SK-N-SH (cell line): Measurements from ENCODE around the gene TGDS. TPM values are rescaled to one million over a fixed set of nuclear protein-coding genes. Genes with fewer than 3 reads are reported as not detected.
"Not testable (repeated sequence)": the region's sequence is repeated elsewhere in the genome, so short reads cannot be mapped to it uniquely, and the experiment has no call there.

Experiments used
- CTCF ChIA-PET: fragments of 300-600, 350-600 bp; formaldehyde crosslinking; extraction: SDS; loops from one replicate; lab custom pipeline; 2021; lab: Yijun Ruan, JAX
- POLR2A ChIA-PET: fragments of 350-600 bp; sonication (Branson Sonifier 250); formaldehyde crosslinking; extraction: SDS; loops from one replicate; lab custom pipeline; 2020; ENCODE audit warnings: antibody characterized with exemption, inconsistent platforms; lab: Yijun Ruan, JAX
- DNase-seq: peaks from one replicate; pipeline ENCODE4 v3.0.0; 2012
- H2AFZ ChIP-seq: fragments of 200-600 bp; sonication (generic); 2 replicates; pipeline ENCODE4 v1.8.1; 2016; ENCODE audit warnings: antibody characterized with exemption, mild to moderate bottlenecking, low read depth
- H3F3A ChIP-seq: fragments of 200-600 bp; sonication (generic); replicated peaks from 2 replicates; pipeline ENCODE3; 2016; ENCODE audit warnings: antibody characterized with exemption, mild to moderate bottlenecking; ENCODE audit not compliant: insufficient read depth
- H3K27ac ChIP-seq, 2 experiments: fragments of 200-500 bp in 1 of 2; fragments of 200-600 bp in 1 of 2; sonication (Bioruptor generic) in 1 of 2; sonication (generic), shearing (Covaris generic) in 1 of 2; 2 replicates each; pipeline versions ENCODE4 v1.5.1 to v1.6.1; 2014 to 2016; ENCODE audit warnings: low read depth in 2 of 2, inconsistent platforms in 1 of 2, low read length in 1 of 2, mild to moderate bottlenecking in 1 of 2, mixed read lengths in 1 of 2
- H3K27me3 ChIP-seq: fragments of 200-600 bp; sonication (generic), shearing (Covaris generic); 2 replicates; pipeline ENCODE4 v1.6.1; 2016; ENCODE audit warnings: mixed run types; ENCODE audit not compliant: insufficient read depth
- H3K36me3 ChIP-seq, 2 experiments: fragments of 200-500 bp in 1 of 2; fragments of 200-600 bp in 1 of 2; sonication (Bioruptor generic) in 1 of 2; sonication (generic) in 1 of 2; replicated peaks in 1 of 2; 2 replicates each; pipeline versions ENCODE3 to v1.5.1; 2014 to 2016; ENCODE audit warnings: low read length in 1 of 2, mild to moderate bottlenecking in 1 of 2; ENCODE audit not compliant: insufficient read depth in 2 of 2, control insufficient read depth in 1 of 2
- H3K4me1 ChIP-seq, 2 experiments: fragments of 200-500 bp in 1 of 2; fragments of 200-600 bp in 1 of 2; sonication (Bioruptor generic) in 1 of 2; sonication (generic), shearing (Covaris generic) in 1 of 2; 2 replicates each; pipeline versions ENCODE4 v1.5.1 to v1.6.1; 2014 to 2016; ENCODE audit warnings: low read depth in 1 of 2, low read length in 1 of 2, mixed run types in 1 of 2; ENCODE audit not compliant: insufficient read depth in 2 of 2, control insufficient read depth in 1 of 2
- H3K4me2 ChIP-seq: fragments of 200-600 bp; sonication (generic), shearing (Covaris generic); 2 replicates; pipeline ENCODE4 v1.6.1; 2017; ENCODE audit warnings: mixed run types
- H3K4me3 ChIP-seq, 2 experiments: fragments of 200-500 bp in 1 of 2; fragments of 200-600 bp in 1 of 2; sonication (Bioruptor generic) in 1 of 2; sonication (generic), shearing (Covaris generic) in 1 of 2; 2 replicates each; pipeline versions ENCODE4 v1.5.1 to v1.8.1; 2014 to 2016; ENCODE audit warnings: low read depth in 2 of 2, inconsistent platforms in 1 of 2, low read length in 1 of 2, mild to moderate bottlenecking in 1 of 2, mixed read lengths in 1 of 2, moderate library complexity in 1 of 2
- H3K79me2 ChIP-seq: fragments of 200-600 bp; sonication (generic); 2 replicates; pipeline ENCODE4 v1.8.1; 2017; ENCODE audit warnings: mild to moderate bottlenecking; ENCODE audit not compliant: insufficient read depth
- H3K9ac ChIP-seq: fragments of 200-600 bp; sonication (generic); 2 replicates; pipeline ENCODE4 v1.6.1; 2017; ENCODE audit warnings: mixed run types
- H3K9me2 ChIP-seq: fragments of 200-600 bp; sonication (generic); 2 replicates; pipeline ENCODE4 v1.6.1; 2017; ENCODE audit warnings: mixed run types
- H3K9me3 ChIP-seq: fragments of 200-600 bp; sonication (generic); 2 replicates; pipeline ENCODE4 v1.6.1; 2017; ENCODE audit warnings: mixed run types, mild to moderate bottlenecking, moderate library complexity
- H4K20me1 ChIP-seq: fragments of 200-600 bp; sonication (generic); 2 replicates; pipeline ENCODE4 v1.6.1; 2017; ENCODE audit warnings: mild to moderate bottlenecking, mixed run types; ENCODE audit not compliant: insufficient read depth
- EP300 ChIP-seq, 2 experiments: IDR thresholded peaks; 2 replicates each; pipeline versions ENCODE4 v1.4.0 to v1.6.1; 2012; ENCODE audit warnings: borderline replicate concordance in 1 of 2, low read depth in 1 of 2, low read length in 1 of 2
- FOXJ3 ChIP-seq: sonication (generic); formaldehyde crosslinking; IDR thresholded peaks from 2 replicates; pipeline ENCODE4 v1.5.1; 2020; ENCODE audit warnings: mild to moderate bottlenecking, missing genetic modification reagents
- GABPA ChIP-seq: IDR thresholded peaks from 2 replicates; pipeline ENCODE4 v1.4.0; 2012; ENCODE audit warnings: low read depth, mild to moderate bottlenecking
- MXI1 ChIP-seq: IDR thresholded peaks from 2 replicates; pipeline ENCODE4 v1.6.1; 2012; ENCODE audit warnings: mild to moderate bottlenecking, low read depth, low read length, improper control_type of control experiment
- NFIC ChIP-seq: IDR thresholded peaks from 2 replicates; pipeline ENCODE4 v1.4.0; 2012; ENCODE audit warnings: borderline replicate concordance
- NRF1 ChIP-seq: IDR thresholded peaks from 2 replicates; pipeline ENCODE4 v1.6.1; 2012; ENCODE audit warnings: low read depth, mild to moderate bottlenecking, low read length
- POLR2AphosphoS5 ChIP-seq: IDR thresholded peaks from 2 replicates; pipeline ENCODE4 v1.6.1; 2012; ENCODE audit warnings: low read depth, low read length
- SIN3A ChIP-seq: IDR thresholded peaks from 2 replicates; pipeline ENCODE4 v1.6.1; 2012; ENCODE audit warnings: low read depth, mild to moderate bottlenecking, low read length, moderate library complexity, borderline replicate concordance
- SMC3 ChIP-seq: IDR thresholded peaks from 2 replicates; pipeline ENCODE4 v1.6.1; 2012; ENCODE audit warnings: low read depth, low read length, improper control_type of control experiment
- USF1 ChIP-seq: IDR thresholded peaks from 2 replicates; pipeline ENCODE4 v1.4.0; 2012; ENCODE audit warnings: low read depth, borderline replicate concordance
- ZBTB33 ChIP-seq: IDR thresholded peaks from 2 replicates; pipeline ENCODE4 v1.4.0; 2012; ENCODE audit warnings: low read depth, borderline replicate concordance
- WGBS: methylation state at CpG from one replicate; pipeline ENCODE4 v1.1.6; 2017; ENCODE audit warnings: low lambda C conversion rate; 5-methylcytosine and 5-hydroxymethylcytosine counted together
- polyA plus RNA-seq, 3 experiments: library from polyadenylated mRNA; depleted of rRNA; stranded (reverse); fragments of >200 nt; gene quantifications; 2 replicates each; pipeline ENCODE4 v1.2.3, GENCODE V29; 2012
- TF ChIP-seq, protein P1 (sequence below): fragments of 150-350 bp; IDR thresholded peaks from 2 replicates; pipeline ENCODE4 v1.6.1; 2017; ENCODE audit warnings: antibody characterized with exemption, low read length, low read depth, borderline replicate concordance
- TF ChIP-seq, protein P2 (sequence below): IDR thresholded peaks from 2 replicates; pipeline ENCODE4; 2012
- TF ChIP-seq, protein P3 (sequence below): fragments of 150-350 bp; IDR thresholded peaks from 2 replicates; pipeline ENCODE4 v1.6.1; 2016; ENCODE audit warnings: mild to moderate bottlenecking, low read depth, low read length

TGDS gene
- polyA plus RNA-seq, 1 of the 3 experiments (the other 2 are of a cell fraction) = 8.2 TPM

- TF ChIP-seq, protein P1, sequence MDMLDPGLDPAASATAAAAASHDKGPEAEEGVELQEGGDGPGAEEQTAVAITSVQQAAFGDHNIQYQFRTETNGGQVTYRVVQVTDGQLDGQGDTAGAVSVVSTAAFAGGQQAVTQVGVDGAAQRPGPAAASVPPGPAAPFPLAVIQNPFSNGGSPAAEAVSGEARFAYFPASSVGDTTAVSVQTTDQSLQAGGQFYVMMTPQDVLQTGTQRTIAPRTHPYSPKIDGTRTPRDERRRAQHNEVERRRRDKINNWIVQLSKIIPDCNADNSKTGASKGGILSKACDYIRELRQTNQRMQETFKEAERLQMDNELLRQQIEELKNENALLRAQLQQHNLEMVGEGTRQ = no peak
- TF ChIP-seq, protein P2, sequence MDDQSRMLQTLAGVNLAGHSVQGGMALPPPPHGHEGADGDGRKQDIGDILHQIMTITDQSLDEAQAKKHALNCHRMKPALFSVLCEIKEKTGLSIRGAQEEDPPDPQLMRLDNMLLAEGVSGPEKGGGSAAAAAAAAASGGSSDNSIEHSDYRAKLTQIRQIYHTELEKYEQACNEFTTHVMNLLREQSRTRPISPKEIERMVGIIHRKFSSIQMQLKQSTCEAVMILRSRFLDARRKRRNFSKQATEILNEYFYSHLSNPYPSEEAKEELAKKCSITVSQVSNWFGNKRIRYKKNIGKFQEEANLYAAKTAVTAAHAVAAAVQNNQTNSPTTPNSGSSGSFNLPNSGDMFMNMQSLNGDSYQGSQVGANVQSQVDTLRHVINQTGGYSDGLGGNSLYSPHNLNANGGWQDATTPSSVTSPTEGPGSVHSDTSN = no peak
- no peak for TF ChIP-seq POLR2AphosphoS5
- TF ChIP-seq, protein P3, sequence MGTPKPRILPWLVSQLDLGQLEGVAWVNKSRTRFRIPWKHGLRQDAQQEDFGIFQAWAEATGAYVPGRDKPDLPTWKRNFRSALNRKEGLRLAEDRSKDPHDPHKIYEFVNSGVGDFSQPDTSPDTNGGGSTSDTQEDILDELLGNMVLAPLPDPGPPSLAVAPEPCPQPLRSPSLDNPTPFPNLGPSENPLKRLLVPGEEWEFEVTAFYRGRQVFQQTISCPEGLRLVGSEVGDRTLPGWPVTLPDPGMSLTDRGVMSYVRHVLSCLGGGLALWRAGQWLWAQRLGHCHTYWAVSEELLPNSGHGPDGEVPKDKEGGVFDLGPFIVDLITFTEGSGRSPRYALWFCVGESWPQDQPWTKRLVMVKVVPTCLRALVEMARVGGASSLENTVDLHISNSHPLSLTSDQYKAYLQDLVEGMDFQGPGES = no peak
- TF ChIP-seq NFIC = no peak
- no peak for TF ChIP-seq FOXJ3
- TF ChIP-seq NRF1 = no peak
- TF ChIP-seq SMC3 = no peak
Measured at GRCh38 chr13:94535231-94535630, 60.7 kb downstream of the TGDS start (continued).

- no peaks in the 10 kb centered on the region for H3K36me3 ChIP-seq
- no peak overlapping the region for H3K27ac ChIP-seq
- H3K4me3 ChIP-seq = no peak overlapping the region
- 28% methylated on average over 1 of the region's 1 CpG for WGBS
- H3F3A ChIP-seq = no peaks in the 10 kb centered on the region
- H3K9me3 ChIP-seq = no peaks in the 10 kb centered on the region
- no peaks in the 10 kb centered on the region for H3K4me1 ChIP-seq
- CTCF ChIA-PET = interaction anchor here (1.3 kb wide), 1 partner anchor 16 kb away, joined by 6 read pairs; no protein-coding TSS in a partner anchor
- H3K27me3 ChIP-seq = no peaks in the 10 kb centered on the region; the same call in 1 of the 2 replicates
- H3K79me2 ChIP-seq = no peaks in the 10 kb centered on the region
- H2AFZ ChIP-seq = no peak overlapping the region
- POLR2A ChIA-PET = no interaction called here
- H3K9ac ChIP-seq = no peak overlapping the region
- no peak for TF ChIP-seq SIN3A
- TF ChIP-seq USF1 = no peak
- TF ChIP-seq EP300 (IDR thresholded peaks at IDR 0.05; ENCODE audit: borderline replicate concordance in 1 of 2, low read depth in 1 of 2, low read length in 1 of 2) = no peak
- no peak for TF ChIP-seq MXI1
- no peak for TF ChIP-seq ZBTB33
- no peak for TF ChIP-seq POLR2AphosphoS5
- TF ChIP-seq FOXJ3 = no peak
- no peak for TF ChIP-seq GABPA
- H3K4me2 ChIP-seq = no peak overlapping the region
- H4K20me1 ChIP-seq = no peaks in the 10 kb centered on the region
- H3K9me2 ChIP-seq = no peaks in the 10 kb centered on the region
- DNase-seq = no peak
Measured at GRCh38 chr13:94534166-94534565, 61.8 kb downstream of the TGDS start.

- H3K4me3 ChIP-seq, H3F3A ChIP-seq, H3K9ac ChIP-seq, H3K79me2 ChIP-seq, DNase-seq, H3K4me2 ChIP-seq, H3K9me3 ChIP-seq, H2AFZ ChIP-seq, H3K27ac ChIP-seq, H3K9me2 ChIP-seq, POLR2A ChIA-PET, CTCF ChIA-PET, H4K20me1 ChIP-seq, H3K27me3 ChIP-seq, H3K4me1 ChIP-seq, H3K36me3 ChIP-seq: not testable (repeated sequence)
- WGBS = 31% methylated on average over 2 of the region's 2 CpGs
Measured at GRCh38 chr13:94532278-94532677, 63.7 kb downstream of the TGDS start.

DNA sequence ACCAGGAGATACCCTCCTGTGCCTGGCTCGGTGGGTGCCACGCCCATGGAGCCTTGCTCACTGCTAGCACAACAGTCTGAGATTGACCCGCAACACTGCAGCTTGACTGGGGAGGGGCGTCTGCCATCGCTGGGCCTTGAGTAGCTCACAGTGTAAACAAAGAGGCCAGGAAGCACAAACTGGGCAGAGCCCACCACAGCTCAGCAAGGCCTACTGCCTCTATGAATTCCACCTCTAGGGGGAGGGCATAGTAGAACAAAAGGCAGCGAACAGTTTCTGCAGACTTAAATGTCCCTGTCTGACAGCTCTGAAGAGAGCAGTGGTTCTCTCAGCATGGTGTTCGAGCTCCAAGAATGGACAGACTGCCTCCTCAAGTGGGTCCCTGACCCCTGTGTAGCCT is 69.0 kb downstream of the TGDS start:
- H2AFZ ChIP-seq, H3K4me2 ChIP-seq, H3K27ac ChIP-seq, H3K27me3 ChIP-seq, H3K79me2 ChIP-seq, H4K20me1 ChIP-seq, DNase-seq, H3K9me2 ChIP-seq, POLR2A ChIA-PET, H3K4me1 ChIP-seq, H3K36me3 ChIP-seq, H3K9ac ChIP-seq, H3K4me3 ChIP-seq, H3F3A ChIP-seq, H3K9me3 ChIP-seq: not testable (repeated sequence)
- 20% methylated on average over 3 of the region's 7 CpGs for WGBS
- CTCF ChIA-PET = interaction anchor here (0.8 to 1.7 kb wide), 2 partner anchors 15 to 91 kb away, joined by 3 to 7 read pairs; no protein-coding TSS in a partner anchor
